ENCODE results near the gene SEMA5A. TPM values are rescaled to one million over a fixed set of nuclear protein-coding genes. Genes with fewer than 3 reads are reported as not detected.

Gene SEMA5A
- total RNA-seq, 2 donors from 2014 or later = 17.6 to 34.1 TPM

GRCh38 chr5:9490494-9491097 lies 55.3 kb downstream of the SEMA5A start:
- intact Hi-C loops (cut with DNase I) = no loop called here
- DNase-seq (ENCODE audit: low spot score) = no peak

DNA sequence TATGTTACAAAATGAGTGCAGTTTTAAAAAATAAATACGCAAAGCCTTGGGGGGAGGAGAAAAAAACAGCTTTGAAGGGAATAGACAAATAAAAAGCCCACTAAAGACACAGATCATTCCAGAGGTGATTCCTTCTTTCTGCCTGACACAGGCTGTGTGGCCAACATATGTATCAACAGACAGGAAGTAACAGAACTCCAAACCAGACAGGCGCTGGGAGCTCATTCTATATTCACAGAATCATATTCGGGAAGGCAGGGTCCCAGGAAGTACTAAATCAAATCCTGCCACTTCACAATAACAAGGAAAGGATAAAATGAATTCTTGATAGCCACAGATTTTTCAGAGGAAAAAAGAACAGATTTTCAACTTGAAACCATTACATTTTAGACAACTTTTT lies 62.1 kb downstream of the SEMA5A start:
- intact Hi-C loops (cut with DNase I) = no loop called here
- DNase-seq (ENCODE audit: low spot score) = no peak

GRCh38 chr5:9483243-9483642 lies 62.6 kb downstream of the SEMA5A start:
- intact Hi-C loops (cut with DNase I) = no loop called here
- DNase-seq (ENCODE audit: low spot score) = no peak

DNA sequence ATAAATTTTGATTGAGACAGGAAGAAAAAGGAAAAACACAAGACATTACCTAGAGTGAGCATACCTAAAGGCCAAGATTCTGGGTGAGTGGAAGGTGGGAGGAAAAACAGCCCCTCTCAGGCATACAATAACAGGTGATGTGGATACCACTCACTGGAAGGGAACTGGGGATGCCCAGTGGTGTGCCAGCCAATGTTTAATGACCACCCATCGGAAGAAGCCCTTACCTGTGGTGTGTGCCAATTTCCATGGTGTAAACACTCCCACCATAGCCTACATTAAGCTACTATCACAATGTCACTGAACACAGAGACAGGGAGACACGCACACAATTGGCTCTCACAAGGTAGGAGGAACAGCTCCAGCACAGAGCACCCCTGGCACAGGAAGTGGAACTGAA lies 63.5 kb downstream of the SEMA5A start:
- no peak for DNase-seq (ENCODE audit: low spot score)
- intact Hi-C loops (cut with DNase I) = no loop called here

DNA sequence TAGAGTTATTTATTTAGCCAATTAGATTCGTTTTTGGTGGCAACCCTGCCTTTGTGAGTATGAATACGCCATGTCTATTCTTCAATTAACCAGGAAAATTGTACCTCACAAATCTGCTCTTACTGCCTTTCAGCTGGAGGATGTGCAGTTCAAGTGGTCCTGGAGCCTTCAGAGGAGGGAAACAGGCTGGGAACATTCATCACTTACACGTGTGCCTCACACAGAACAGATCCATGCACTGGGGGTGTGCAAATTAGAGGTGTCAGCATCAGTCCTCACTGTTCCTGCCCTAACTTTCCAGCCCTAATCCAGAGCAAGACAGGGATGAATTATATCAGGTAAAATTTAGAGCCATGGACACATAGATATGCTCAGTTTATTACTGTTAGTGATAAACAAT lies 65.4 kb downstream of the SEMA5A start:
- no peak for DNase-seq (ENCODE audit: low spot score)
- intact Hi-C loops (cut with DNase I) = no loop called here

GRCh38 chr5:9479990-9480389 lies 65.9 kb downstream of the SEMA5A start:
- DNase-seq (ENCODE audit: low spot score) = no peak
- intact Hi-C loops (cut with DNase I) = no loop called here

DNA sequence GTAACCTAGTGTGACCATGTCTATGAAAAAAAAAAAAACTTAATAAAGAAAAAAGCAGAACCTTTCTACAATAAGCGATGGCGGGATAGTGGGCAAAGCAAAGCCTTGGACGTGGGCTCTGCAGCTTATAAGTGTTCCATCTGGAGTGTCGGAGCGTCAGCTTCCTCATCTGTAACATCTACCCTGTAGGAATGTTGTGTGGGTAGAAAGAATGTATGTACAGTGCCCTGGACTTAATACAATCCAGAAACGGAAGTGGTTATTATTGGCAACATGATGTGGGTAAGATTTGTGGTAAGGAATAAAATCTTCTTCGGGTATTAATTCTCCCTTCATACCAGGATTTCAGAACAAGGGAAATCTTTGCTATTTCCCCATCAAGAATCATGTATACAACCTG lies 66.5 kb downstream of the SEMA5A start:
- intact Hi-C loops (cut with DNase I) = no loop called here
- no peak for DNase-seq (ENCODE audit: low spot score)

GRCh38 chr5:9477537-9477936 lies 68.3 kb downstream of the SEMA5A start:
- intact Hi-C loops (cut with DNase I) = no loop called here
- no peak for DNase-seq (ENCODE audit: low spot score)

DNA sequence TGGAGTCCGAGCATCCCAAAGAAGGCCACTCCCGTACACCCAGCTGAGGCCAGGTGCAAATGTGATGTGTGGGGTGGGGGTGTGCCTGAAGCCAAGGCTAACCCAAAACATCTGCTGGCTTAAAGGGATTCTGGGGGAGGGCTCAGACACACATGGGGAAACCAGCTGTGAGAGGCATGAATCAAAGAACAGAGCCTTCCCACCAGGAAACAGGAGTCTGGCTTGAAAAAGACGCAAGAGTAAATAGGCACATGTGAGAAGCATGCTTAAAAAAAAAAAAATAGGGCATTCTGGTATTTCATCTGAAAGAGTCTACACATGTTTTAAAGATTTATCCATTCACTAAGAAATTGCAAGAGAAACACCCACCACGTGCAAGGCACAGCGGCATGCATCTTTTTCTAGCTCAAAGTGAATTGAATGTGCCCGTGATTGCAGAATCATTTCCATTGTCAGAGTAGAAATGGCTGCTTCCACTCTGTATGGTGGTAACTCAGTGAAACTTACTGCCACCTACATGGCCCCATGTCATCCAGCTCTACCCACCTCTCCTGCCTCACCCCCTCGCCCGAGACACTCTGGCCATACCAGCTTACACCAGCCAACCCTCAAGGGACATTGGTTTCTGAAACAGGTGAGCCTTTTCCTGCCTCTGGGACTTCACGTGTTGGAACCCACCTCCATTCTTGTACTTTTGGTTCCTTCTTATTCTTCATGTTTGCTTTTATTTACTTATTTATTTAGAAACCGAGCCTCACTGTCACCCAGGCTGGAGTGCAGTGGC lies 71.5 kb downstream of the SEMA5A start:
- no peak for DNase-seq (ENCODE audit: low spot score)

DNA sequence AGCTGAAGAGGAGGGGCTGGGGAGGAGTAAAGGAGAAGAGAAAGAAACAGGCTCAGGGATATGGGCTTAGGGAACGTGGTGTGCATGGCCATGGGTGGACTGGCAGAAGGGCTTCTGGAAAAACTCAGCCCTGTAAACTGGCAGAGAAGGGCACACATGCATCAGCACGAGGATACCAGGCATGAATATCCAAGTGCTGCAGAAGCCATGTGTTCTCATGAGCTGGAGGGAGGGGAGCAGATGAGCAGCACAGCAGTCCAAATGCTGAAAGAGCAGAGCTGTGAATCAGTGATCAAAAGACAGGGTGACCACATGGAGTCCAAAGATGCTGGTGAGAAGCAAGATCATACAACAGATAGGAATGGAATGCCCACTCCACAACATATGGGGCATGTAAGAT lies 72.3 kb downstream of the SEMA5A start:
- intact Hi-C loops (cut with DNase I) = no loop called here
- no peak for DNase-seq (ENCODE audit: low spot score)

More for the DNA sequence above, 71.5 kb downstream of the SEMA5A start:
- intact Hi-C loops (cut with DNase I) = no loop called here

- intact Hi-C loops (cut with DNase I) = no loop called here
- no peak for DNase-seq (ENCODE audit: low spot score)
Measured at GRCh38 chr5:9470410-9470809, 75.5 kb downstream of the SEMA5A start.

DNA sequence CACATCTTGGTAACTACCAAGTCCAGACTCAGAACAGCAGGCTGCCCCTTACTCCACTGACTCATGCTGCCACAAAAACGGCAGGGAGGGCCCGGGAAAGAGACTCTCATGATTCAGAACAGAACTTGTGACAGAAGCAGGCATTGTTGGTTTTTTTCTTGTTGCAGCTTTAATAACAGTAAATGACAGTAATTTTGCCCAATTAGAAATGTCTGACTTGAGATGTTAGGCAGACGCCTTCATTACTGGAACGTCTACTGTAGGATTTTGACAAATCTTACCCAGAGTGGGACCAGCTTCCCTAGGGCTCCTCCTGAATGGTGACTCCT lies 77.9 kb downstream of the SEMA5A start:
- no peak for DNase-seq (ENCODE audit: low spot score)
- intact Hi-C loops (cut with DNase I) = no loop called here

DNA sequence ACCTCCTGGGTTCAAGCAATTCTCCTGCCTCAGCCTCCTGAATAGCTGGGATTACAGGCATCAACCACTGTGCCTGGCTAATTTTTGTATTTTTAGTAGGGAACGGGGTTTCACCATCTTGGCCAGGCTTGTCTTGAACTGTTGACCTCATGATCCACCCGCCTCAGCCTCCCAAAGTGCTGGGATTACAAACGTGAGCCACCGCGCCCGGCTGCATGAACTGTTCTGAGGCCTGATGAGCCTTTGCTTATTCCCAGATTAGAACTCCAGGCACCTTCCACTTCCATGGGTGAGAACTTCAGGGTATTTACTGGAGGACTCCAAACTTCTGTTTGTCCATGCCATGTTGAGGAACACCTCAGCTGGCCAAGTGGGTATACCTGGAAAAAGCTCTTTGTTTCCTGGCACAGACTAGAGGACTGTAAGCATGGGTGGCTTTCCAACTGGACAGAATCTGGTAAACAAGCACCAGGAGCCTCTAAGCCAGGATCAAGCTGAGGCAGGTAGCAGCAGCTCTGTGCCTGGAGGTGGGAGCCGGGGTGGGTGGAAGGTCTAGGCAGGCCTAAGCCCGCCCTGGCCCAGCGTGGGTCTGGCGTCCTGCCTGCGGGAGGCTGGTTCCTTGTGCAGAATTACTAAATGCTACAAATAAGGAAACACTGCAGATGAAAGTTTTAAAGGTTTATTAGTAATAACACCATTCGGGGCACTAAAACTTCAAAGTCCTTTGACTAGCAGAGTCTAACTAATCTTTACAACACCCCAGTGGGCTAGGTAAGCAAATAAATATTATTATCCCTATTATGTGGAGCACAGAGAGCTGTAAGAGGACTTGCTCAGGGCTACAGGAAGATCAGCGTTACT lies 78.4 kb downstream of the SEMA5A start:
- intact Hi-C loops (cut with DNase I) = no loop called here
- no peak for DNase-seq (ENCODE audit: low spot score)

DNA sequence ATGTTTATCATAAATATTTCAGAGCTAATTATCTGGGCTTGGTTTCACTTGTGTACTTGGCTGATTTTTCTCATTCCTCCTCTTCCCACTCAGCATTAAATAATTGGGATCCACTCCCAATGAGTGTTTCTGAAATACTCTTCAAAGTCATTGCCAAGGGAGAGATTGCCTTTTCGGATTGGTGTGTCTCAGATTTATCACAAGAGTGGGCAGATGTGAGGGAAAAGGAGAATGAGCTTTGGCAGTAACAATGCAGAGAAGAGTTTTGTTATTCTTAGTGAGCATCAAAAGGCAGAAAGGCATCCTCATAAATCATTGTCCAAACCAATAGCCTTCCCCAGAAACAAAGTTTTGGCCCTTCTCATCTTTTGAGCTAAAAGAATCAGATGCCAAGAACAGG lies 79.2 kb downstream of the SEMA5A start:
- intact Hi-C loops (cut with DNase I) = no loop called here
- DNase-seq (ENCODE audit: low spot score) = no peak

GRCh38 chr5:9464478-9464877 lies 81.4 kb downstream of the SEMA5A start:
- intact Hi-C loops (cut with DNase I) = no loop called here
- DNase-seq (ENCODE audit: low spot score) = no peak

- intact Hi-C loops (cut with DNase I) = no loop called here
- no peak for DNase-seq (ENCODE audit: low spot score)
Measured at GRCh38 chr5:9462109-9462508, 83.8 kb downstream of the SEMA5A start.

GRCh38 chr5:9460885-9461645 lies 84.8 kb downstream of the SEMA5A start:
- intact Hi-C loops (cut with DNase I) = no loop called here
- no peak for DNase-seq (ENCODE audit: low spot score)

GRCh38 chr5:9456435-9457042 lies 89.3 kb downstream of the SEMA5A start:
- intact Hi-C loops (cut with DNase I) = no loop called here
- DNase-seq (ENCODE audit: low spot score) = no peak

GRCh38 chr5:9455826-9456434 lies 89.9 kb downstream of the SEMA5A start:
- intact Hi-C loops (cut with DNase I) = no loop called here
- DNase-seq (ENCODE audit: low spot score) = no peak

Data from posterior vena cava (tissue), 2 donors.